GM12873 (cell line): ENCODE measurements around the gene PTPRN2.

Source experiments
- CTCF ChIP-seq: IDR thresholded peaks from 2 replicates; pipeline ENCODE4 v1.5.1; 2012; ENCODE audit warnings: low read depth, mild to moderate bottlenecking, moderate library complexity, low read length, control low read depth; ENCODE audit not compliant: insufficient read depth; ENCODE audit errors: missing control alignments

Gene PTPRN2

GRCh38 chr7:158399762-158400161 is 187.9 kb downstream of the PTPRN2 start:
- TF ChIP-seq CTCF = no peak

GRCh38 chr7:158398750-158399149 is 188.9 kb downstream of the PTPRN2 start:
- no peak for TF ChIP-seq CTCF

GRCh38 chr7:158397885-158398284 is 189.7 kb downstream of the PTPRN2 start:
- no peak for TF ChIP-seq CTCF

GRCh38 chr7:158396982-158397862 is 190.4 kb downstream of the PTPRN2 start:
- TF ChIP-seq CTCF = no peak

- TF ChIP-seq CTCF = no peak
Measured at GRCh38 chr7:158396301-158396905, 191.2 kb downstream of the PTPRN2 start.

- TF ChIP-seq CTCF = no peak
Measured at GRCh38 chr7:158395780-158396278, 191.8 kb downstream of the PTPRN2 start.

- TF ChIP-seq CTCF = no peak
Measured at GRCh38 chr7:158395349-158395748, 192.3 kb downstream of the PTPRN2 start.
